GM19395 (cell line): ENCODE data around the gene LRRC23.

Source experiments
- ATAC-seq: cut with Tn5 transposase; IDR thresholded peaks from one replicate; pipeline ENCODE4 v1.9.1; 2021; ENCODE audit warnings: mild to moderate bottlenecking, moderate library complexity; ENCODE audit not compliant: unreplicated experiment

Gene LRRC23

DNA sequence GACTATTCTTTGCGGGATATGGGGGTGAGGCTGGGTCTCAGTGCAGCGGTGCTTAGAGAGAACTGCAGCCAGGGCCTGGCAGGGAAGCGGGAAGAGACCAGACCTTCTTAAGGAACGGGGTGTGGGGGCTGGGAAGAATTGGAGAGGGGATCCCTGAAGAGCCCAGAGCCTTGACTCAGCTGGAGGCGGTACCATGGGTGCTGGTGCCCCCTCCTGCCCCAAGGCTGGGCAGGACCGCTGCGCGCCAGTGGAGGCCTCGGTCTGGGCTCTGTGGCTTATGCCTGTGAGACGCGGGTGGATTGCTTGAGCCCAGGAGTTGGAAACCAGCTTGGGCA lies 37.7 kb downstream of the LRRC23 start:
- ATAC-seq: no peak

DNA sequence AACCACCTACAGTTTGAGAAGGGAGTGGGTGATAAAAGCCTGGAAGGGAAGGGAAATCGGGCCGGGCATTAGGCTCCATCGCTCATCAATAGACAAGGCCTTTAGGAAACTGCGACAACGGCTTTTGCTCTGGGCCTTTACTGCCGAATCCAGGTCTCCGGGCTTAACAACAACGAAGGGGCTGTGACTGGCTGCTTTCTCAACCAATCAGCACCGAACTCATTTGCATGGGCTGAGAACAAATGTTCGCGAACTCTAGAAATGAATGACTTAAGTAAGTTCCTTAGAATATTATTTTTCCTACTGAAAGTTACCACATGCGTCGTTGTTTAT lies 38.7 kb downstream of the LRRC23 start:
- peak; percentile 40 for ATAC-seq

DNA sequence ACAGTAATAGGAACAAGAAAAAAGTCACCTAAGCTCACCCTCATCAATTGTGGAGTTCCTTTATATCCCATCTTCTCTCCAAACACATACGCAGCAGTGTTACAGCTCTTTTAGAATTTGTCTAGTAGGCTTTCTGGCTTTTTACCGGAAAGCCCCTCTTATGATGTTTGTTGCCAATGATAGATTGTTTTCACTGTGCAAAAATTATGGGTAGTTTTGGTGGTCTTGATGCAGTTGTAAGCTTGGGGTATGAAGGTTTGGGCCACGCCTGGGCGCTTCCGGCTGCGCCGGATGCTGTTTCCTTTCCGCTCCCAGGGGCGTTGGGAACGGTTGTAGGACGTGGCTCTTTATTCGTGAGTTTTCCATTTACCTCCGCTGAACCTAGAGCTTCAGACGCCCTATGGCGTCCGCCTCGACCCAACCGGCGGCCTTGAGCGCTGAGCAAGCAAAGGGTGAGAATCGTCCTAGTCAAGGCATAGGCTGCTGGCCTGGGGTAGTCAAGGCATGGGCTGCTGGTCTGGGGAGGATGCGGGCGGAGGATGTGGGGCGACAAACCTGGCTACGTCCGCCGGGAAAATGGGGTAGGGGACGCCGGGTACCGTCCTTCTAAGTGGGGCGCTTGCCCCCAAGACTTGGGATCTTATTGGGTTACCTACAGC lies 39.2 kb downstream of the LRRC23 start, which contains the start of the genes C12orf57 and RNU7-1:
C12orf57 (plus strand) TSS at position 301 of the 659 bp plus-strand sequence; CDS start at position 401, 100 bp downstream.
RNU7-1 (plus strand) TSS at position 95 of the 659 bp plus-strand sequence.
- ATAC-seq: peak; percentile 42

DNA sequence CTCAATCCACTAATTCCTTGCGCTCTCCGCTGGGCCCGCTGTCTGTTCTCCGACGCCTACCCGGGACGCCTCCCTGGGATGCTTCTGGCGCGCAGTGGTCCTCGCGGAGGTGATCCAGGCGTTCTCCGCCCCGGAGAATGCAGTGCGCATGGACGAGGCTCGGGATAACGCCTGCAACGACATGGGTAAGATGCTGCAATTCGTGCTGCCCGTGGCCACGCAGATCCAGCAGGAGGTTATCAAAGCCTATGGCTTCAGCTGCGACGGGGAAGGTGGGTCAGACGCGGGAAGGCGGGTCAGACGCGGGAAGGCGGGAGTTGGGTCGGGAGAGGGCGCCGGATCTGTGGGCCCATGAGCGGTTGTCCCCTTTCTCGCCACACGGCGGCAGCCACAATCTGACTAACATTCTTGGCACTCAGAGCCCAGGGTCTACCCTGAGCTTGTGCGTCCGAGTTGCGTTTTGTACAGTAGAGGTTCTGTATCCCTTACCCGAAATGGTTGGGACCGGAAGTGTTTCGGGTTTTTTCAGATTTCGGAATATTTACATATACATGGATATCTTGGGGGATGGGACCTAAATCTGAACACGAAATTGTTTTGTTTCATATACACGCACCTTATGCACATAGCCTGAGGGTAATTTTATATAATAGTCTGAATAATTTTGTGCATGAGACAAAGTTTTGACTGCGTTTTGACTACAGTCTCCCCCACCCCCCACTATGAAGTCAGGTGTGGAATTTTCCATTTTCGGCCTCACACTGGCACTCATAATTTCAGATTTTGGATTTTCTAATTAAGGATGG lies 40.0 kb downstream of the LRRC23 start:
- ATAC-seq: peak; percentile 41

DNA sequence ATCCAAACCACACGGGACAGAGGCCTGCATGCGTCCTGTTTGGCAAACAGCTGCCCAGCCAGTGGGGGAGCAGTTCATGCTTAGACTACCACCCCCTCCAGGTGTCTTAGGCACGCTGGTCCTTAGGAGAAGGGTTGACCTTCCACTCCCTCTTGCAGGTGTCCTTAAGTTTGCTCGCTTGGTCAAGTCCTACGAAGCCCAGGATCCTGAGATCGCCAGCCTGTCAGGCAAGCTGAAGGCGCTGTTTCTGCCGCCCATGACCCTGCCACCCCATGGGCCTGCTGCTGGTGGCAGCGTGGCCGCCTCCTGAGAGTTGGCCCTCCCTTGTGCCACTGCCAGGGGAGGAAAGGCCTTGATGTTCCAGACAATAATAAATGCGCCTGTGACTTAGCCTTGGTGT lies 41.0 kb downstream of the LRRC23 start:
- ATAC-seq: no peak

DNA sequence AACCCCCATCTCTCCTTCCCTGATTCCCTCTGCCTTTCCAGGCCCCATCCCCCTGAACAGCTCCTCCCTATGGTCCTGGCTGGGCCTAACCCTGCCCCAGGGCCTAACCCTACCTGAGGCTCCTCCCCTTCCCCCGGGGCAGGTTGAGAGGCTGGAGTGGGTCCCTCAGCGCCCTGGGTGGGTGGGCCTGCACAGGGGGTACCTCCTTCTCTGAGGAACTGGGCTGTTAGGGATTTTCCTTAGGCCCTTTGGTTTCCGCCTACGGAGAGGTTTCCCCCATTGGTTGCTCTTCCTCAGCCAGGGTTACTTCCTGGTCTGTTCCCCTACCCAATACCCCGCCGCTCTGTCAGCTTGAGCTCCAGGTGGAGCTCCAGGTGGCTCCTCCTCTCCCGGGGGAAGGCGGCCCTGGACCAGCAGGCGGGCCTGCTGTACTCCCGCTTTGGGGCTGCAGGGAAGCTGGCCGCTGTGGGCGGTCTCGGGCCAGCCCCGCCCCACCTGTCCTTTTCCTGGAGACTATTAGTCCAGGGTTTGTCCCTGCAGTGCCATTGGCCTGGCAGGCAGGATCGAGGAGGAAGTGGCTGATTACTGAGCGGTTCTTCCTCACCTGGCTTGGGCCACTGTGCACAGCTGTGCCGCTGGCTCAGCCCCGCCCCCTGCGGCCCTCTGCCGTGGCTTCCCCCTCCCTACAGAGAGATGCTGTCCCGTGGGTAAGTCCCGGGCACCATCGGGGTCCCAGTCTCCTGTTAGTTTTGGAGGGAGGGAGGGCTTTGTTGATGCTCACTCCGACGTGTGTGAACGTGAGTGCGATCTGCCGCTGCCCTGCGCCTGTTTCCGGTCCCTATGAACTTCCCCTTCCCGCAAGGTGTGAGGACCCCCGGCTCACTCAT lies 41.7 kb downstream of the LRRC23 start:
- ATAC-seq: no peak

DNA sequence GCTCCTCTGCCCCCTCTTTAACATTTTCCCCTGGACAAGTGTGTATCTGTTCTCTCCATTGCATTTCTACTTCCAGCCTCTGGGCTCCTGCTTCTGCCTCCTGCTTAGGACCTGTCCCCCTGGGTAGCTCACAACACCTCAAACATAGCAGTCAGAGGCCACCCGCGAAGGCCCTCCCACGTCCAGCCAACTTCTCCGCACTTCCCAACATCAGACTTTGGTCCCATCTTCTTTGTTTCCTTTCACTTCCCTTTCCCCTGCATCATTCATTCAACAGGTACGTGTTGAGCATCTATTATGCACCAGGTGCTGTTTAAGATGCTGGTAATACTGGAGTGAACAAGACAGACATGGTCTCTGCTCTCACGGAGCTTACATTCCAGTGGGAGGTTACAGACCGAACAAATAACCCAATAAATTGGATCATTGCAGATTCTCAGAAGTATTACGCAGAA lies 42.3 kb downstream of the LRRC23 start:
- no peak for ATAC-seq

DNA sequence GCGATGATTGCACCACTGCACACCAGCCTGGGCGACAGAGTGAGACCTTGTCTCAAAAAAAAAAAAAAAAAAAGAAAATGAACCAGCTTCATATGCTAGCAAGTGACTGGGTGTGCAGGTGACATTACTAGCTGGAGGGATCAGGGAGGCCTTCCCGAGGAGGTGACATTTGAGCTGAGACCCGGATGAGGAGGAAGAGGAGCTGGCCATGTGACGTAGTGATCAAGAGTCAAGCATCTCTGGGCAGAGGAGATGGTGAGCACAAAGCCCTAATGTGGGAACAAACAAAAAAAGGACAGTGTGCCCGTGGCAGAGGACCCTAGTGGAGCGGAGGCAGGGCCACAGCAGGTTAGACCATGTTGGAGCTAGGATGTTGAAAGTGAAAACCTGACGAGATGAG lies 43.0 kb downstream of the LRRC23 start:
- no peak for ATAC-seq

DNA sequence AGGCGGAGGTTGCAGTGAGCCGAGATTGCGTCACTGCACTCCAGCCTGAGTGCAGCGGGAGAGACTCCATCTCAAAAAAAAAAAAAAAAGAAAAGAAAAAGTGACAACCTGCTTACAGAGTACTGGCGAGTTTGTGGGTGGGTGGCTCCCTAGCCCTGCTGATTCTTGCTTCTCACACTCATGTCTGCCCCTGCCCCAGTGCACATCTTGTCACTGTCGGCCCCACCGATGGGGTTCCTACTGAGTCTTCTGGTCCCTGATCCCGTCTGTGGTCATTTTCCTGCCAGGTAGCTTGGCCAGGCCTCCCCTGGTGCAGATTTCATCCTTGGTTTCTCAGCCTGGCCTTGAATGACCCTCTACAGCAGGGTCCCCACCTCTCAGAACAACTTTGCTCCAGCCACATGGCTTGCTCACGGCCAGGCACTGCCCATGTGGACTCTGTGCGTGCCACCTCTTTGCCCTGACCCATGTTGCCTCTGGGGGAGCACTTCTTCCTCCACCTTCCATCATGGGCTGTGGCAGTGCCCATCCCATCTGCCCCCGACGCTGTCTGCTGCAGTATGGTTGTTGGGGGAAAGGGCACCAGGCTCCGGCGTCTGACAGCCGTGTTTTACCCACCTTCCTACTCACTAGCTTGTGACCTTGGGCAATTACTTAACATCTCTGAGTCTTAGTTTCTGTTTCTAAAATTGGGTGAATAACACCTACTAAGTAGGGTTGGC lies 44.4 kb downstream of the LRRC23 start:
- no peak for ATAC-seq

DNA sequence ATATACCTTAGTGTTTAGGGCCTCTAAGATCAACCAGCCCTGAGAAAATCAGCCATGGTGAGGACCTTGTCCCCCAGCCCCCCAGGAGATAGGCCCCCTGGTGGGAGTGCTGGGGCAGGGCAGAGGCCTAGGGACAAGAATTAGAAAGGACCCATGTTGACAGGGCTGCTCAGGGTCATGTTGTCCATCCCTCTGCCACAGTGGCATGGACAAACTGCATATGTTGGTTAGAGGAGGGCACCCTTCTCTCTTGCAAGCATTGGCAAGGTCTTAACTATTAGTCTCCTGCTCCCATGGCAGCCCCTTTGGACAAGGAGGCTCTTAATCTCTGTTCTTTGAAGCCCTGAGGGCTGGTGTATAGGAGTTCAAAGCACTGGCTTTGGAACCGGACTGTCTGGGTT lies 45.8 kb downstream of the LRRC23 start:
- no peak for ATAC-seq

DNA sequence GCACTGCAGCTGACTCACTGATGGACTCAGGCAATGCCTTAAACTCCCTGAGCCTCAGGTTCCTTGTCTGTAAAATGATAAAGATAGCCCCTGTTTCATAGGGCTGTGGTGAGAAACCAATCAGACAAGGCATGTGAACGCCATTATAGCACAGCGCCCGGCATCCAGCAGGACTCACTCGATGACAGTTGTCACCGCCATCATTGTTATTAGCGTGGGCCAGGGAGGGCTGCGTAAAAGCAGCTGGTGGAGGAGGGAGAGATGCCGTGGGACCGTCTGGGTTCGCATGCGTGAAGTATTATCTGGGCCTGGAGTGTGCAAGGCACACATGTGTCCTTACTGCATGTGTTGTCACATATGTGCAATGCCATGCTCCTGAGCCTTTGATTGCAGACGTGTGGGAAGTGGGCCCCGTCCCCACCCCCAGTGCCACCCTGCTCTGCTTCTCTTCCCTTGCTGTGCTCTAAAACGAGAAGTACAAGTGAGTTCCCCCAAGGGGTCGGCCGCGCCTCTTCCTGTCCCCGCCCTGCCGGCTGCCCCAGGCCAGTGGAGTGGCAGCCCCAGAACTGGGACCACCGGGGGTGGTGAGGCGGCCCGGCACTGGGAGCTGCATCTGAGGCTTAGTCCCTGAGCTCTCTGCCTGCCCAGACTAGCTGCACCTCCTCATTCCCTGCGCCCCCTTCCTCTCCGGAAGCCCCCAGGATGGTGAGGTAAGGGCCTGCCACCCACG lies 46.4 kb downstream of the LRRC23 start, which contains the start of gene PTPN6:
PTPN6 (plus strand) TSS at position 546 of the 730 bp plus-strand sequence; CDS start at position 703, 157 bp downstream.
- peak; percentile 22 for ATAC-seq

DNA sequence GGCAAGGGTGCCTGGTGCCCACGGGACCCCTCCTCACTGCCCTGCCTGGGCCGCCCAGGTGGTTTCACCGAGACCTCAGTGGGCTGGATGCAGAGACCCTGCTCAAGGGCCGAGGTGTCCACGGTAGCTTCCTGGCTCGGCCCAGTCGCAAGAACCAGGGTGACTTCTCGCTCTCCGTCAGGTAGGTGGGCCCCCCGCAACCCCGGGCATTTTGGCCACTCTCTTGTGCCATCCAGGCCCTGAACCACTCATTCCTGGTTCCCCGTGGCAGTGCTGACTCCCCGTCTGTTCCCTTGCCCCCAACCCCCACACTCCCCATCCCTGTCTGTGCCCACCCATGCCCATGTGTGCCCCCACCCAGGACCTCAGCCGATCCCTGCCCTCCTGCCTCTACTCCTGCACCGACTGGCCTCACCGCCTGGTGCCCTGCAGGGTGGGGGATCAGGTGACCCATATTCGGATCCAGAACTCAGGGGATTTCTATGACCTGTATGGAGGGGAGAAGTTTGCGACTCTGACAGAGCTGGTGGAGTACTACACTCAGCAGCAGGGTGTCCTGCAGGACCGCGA lies 47.0 kb downstream of the LRRC23 start:
- ATAC-seq: no peak

DNA sequence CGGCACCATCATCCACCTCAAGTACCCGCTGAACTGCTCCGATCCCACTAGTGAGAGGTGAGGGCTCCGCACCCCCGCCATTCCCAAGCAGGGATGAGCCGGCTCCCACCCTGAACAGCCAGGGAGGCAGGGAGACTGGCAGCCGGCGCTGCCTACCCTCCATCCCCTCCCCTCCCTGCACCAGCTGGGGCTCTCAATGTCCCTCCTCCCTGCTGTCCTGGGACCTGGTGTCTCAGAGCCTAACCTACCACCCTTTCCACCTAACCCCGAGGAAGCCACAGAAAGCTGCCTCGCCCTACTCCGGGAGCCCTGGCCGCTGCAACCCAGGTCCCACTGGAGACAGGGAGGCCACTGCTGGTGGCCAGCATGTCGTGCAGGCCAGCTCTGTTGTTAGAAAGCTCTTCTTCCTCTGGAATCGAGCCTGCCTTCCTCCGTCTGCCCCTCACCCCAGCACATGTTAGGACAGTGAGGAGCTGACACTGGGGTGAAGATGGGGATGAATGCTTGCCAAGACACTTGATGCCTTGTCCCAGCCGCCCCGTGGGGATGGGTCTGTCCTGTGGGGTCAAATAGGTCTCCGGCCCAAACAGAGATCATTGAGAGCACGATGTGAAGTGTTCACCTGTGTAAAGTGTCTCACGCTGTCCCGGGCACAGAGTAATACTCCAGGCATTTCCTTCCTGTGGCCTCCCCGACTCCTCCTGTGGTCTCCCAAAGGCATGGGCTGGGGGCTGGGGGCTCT lies 47.7 kb downstream of the LRRC23 start:
- no peak for ATAC-seq

DNA sequence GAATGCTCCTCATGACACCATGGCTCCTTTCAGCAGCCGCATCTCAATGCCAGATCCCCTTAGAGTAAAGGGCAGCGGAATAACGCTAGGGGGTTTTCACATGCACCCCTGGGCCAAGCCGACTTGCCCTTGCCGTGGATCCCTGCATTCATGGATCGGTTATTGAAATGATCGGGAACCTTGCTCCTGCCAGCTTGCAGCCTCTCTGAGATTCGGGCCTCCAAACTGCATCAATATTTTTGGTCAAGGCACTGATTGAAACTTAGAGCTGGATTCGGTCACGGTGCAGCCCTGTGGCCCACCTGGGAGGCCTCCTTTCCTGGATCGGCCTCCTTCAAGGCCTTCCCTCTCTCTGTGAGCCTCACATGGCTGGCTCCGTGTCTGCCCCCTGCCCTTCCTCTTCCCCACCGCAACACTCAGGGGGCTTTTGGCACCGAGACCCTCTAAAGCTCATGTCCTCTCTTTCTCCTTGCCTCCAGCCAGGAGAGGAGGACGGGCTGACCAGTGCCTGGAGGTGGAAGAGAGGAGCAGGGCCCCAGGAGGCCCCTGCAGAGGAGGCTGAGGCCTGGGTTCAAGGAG lies 48.3 kb downstream of the LRRC23 start:
- no peak for ATAC-seq

DNA sequence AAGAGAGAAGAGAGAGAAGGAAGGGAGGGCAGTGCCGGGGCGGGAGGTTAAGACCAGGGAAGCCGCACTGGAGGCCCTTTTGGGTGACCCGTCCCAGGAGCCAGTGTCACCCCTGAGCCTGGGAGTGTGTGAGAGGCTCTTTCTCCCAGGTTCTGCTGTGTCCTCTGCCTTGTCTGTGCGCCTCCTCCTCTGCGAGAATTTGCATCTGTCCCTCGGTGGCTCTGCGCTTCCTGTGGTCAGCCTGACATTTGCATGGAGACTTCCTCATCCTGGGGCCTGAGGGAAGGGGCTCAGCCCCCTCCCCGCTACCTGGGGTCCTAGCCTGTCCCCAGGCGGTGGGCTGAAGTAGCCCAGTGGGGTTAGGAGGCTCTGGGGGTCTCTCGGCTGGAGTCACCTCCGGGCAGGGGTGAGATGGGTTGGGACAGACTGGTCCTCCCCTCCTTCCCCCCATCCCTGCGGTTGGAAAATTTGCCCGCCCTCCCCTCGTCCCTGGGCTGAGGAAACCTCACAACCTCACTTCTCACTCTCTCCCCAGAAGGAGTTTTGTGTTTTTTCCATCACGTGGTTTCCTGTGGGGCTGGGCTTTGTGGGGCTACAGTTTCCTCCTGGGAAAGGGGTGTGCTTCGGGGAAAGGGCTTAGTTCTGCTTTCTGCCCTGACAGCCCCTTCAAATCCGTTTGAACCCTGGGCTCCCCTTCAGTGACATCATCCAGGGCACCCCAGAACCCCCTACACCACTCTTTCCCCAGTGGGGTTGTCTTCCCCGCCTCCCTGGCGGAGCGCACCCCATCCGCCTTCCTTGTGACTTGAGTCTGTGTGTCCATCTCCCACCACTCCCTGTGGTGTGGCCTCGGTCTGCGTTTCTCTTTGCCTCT lies 49.1 kb downstream of the LRRC23 start:
- peak; percentile 50 for ATAC-seq

DNA sequence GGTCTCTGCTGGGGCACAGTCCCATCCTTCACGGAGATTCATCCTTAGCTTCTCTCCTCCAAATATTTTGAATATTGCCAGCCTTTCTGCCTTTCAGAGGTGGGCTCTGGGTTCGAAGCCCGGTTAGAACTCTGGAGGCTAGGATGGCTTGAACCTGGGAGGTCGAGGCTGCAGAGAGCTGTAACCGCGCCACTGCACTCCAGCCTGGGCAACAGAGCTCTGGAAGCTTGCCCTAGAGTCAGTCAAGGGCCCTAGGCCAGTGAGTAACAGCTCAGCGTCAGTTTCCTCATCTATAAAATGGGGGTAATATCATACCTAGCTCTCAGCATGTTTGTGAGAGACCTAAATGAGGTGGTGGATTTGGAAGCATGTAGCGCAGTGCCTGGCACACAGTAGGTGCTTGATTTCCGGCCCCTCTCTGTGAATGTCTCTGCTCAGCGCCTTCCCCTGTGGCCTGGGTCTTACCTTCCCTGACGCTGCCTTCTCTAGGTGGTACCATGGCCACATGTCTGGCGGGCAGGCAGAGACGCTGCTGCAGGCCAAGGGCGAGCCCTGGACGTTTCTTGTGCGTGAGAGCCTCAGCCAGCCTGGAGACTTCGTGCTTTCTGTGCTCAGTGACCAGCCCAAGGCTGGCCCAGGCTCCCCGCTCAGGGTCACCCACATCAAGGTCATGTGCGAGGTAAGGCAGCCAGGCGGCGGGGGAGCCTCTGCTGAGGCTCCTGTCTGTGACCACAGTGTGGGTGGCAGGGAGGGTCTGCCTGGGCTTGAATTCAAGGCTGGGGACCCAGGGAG lies 49.9 kb downstream of the LRRC23 start:
- ATAC-seq: no peak
